Raji (cell line): ENCODE measurements around the gene CARD19.

Experiments used
- POLR2A ChIP-seq: IDR thresholded peaks from 2 replicates; pipeline ENCODE4 v1.6.1; 2011; ENCODE audit warnings: low read depth, low read length, control low read depth; ENCODE audit not compliant: insufficient read depth

Gene CARD19, protein sequence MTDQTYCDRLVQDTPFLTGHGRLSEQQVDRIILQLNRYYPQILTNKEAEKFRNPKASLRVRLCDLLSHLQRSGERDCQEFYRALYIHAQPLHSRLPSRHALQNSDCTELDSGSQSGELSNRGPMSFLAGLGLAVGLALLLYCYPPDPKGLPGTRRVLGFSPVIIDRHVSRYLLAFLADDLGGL

DNA sequence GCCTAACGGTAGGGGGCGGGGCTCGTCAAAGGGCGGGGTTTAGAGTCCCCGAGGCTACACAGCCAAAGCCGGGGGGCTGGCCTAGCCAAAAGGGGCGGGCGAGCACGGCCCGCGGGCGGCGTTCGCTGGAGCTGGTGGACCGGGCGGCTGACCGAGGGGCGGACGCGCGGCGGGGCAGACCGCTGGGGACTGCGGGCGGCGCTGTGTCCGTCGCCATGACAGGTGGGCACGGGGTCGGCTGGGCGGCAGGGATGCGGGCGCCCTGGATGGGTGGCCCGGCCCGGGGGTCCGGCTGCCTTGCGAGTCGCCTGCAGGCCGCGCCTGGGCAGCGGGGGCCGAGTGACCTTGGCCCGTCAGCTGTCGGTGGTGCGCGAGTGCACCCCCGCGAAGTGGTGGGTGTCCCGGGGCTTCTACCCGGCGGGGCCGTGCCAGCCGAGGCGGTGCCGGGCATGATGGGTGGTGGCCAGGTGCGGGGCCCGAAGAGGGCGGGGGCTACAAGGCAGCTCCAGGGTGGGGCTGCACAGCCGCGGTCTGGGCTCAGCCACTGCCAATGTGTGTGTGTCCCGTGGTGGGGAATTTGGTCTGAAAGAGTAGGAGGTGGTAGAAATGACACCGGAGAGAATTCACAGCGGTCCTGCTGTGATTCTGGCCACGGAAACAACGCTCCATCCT is at the start of gene CARD19:
TSS of gene CARD19 (plus strand) at position 87 of the 672 bp plus-strand sequence. CDS start at position 216, 129 bp downstream.
- peak; percentile 60 for TF ChIP-seq POLR2A

DNA sequence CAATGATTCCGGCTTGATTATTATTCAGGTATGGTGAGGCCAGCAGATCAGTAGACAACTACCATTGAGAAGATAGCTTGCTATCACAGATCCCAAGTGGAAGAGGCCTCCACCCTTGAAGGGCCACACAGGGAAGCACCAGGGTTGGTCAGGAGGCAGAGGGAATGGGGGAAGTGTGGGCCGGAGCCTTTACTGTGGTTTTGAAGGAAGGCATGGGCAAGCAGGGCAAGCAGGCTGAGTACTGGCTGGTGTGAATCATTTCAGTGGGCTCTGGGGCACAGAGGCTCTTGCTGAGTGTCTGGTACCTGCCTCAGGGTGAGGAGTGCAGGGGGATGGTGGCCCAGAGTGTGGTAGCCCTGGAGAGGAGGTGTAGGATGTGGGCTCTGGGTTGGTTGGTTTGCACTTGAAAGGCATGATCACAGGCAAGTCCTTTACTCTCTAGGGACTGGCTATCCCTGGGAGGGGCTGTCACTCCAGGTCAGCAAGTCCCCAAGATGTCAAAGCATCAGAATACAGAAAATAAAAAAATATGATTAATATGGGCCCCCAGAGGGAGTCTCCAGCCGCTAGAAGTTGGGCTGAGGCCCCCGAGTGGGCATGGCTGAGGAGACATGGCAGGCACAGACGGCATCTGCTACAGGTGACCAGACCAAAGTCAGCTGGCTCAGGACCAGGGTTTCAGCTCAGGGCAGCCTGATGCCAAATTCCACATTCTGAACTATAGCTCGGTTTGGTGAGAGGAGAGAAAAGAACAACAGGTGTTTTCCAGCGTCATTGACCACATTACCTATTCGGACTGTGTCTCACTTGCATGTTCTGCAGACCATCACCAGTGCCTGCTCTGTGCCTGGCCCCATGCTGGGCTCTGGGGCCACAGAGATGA is 47.2 kb upstream of the CARD19 start:
- no peak for TF ChIP-seq POLR2A

DNA sequence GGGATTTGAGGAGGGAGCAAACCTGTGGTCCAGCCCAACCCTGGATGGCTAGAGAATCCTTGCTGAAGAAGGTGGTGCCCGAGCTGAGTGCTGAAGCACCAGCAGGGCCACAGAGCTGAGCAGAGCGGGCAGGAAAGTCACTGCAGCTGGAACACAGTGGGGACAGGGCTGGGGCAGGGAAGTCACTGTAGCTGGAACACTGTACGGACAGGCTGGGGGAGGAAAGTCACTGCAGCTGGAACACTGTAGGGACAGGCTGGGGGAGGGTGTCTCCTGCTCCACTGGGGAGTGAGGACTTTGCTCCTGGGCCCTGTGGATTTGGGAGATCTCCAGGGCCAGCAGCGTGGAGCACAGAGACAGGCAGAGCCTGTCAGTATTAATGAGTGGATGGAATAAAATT is 46.5 kb upstream of the CARD19 start:
- TF ChIP-seq POLR2A, result no peak

DNA sequence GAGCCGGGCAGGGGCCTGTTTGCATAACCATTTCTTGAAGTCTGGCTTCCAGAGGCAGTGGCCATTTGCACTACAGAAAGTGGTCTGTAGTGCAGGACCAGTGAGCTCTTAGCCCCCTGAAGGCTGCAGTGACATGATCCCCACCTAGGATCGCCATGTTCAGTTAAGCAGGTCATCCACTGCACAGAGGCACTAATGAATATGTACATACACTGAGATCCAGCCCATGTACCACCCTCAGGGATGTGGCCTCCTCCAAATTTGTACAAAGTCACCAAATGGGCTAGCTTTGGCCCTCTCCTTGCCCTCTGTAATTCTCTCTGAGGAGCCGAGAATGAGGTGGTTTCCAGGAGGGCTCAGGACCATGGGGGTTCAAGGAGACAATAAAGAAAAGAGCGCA is 45.8 kb upstream of the CARD19 start:
- TF ChIP-seq POLR2A, result no peak

DNA sequence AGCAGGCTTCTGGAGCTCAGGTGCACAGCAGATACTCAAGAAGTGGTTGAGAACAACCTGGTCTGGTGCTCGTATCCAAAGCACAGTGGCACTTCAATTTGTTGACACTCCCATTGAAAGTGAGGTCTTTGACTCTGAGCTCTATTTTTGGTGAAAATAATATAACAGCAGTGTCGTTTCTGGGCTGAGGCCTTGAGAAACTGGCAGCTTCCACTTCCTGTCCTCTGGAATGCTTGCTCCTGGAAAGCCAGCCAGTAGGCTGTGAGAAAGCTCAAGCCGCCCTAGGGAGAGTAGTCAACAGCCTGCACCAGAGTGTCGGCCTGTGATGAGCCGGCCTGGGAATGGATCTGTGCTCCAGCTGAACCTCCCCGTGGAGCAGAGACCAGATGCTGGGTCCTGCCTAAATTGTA is 44.3 kb upstream of the CARD19 start:
- TF ChIP-seq POLR2A, result no peak

DNA sequence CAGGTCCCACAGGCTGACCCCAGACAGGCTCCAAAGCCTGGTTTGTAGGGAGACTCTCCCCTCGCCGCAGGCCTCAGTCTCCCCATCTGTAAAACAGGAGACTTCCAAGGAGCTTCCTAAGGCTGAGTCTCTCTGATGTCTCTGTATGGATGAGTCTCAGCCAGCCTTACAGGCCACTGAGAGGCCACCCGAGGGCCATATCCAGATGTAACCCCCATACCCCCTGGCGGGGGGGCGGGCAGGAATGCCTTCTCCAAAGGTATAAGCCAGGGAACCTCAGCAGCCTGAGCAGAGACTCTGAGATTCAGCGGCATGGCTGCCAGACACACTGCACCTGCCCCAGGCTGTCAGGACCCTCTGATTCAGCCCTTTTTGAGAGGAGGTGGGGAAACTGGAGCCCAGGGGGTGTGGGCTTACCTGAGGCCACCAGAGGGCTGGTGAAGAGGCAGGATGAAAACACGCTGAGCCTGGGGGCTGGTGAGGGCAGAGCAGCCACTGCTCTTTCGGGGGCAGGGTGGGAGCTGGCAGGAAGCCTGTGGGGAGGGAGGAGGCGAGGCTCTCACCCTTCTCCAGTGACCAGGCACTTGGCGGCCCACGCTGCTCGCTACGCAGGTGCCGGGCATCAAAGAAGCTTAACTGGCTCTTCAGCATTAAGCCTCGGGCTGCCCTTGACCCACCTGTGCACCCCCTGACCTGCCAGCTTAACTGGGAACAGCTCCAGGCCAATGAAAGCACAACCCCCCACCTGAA is 43.1 kb upstream of the CARD19 start:
- TF ChIP-seq POLR2A, result no peak

DNA sequence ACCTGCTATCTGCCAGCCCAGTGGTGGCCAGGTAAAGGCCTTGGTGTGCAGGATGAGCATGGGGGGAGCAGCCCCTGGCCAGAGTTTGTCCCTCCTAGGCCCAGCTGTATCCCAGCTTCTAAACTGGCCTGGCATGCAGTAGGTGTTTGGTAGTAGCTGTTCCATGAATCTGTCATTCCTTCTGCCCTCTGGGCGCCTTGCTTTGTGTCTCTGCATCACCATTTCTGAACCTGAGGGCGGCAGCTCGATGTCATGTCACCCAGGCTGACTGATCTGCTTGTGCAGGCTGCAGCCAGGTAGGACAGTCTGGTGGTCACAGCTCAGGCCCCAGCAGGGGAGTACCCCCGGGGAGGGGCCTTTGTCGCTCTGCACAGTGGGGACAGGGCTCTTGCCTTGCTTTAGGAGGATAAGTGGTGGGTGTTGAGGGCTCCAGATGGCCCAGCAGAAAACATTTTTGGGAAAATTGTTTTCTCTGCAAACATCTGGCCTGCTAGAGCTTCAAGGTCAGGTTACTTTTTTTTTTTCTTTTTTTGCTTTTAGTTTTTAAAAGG is 42.2 kb upstream of the CARD19 start:
- no peak for TF ChIP-seq POLR2A

DNA sequence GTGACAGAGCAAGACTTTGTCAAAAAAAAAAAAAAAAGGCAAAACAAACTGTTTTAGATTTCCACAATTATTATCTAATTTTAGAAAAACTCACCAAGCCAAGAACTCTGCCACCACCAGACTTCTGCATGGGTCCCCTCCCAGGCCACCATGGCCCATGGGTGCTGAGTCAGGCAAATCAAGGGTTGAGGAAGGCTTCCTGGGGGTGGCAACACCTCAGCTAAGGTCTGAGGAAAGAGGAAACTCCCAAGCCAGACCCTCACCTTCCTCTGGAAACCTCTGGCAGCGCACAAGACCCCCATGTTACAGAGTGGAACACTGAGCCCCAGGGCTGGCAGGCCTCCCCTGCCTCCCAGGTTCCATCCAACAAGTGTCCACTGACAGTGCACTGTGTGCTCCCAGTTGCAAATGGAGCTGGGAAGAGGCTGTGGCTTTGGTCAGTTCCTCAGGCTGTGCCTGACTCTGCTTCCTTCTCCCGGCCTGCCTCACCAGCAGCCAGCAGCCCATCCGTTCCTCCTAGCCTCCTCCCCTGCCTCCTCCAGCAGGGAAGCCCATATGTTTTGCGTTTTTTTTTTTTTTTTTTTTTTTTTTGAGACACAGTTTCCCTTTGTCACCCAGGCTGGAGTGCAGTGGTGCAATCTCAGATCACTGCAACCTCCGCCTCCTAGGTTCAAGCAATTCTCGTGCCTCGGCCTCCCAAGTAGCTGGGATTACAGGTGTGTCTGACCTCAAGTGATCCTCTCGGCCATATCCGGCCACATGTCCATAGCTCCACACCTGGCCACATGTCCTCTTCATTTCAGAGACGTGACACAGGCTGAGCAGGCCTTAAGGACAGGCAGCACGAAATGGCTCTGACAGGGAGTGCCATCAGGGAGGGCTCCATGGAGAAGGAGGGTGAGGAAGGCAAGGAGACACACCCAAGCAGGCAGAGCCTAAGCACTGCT is 41.0 kb upstream of the CARD19 start:
- TF ChIP-seq POLR2A, result no peak

DNA sequence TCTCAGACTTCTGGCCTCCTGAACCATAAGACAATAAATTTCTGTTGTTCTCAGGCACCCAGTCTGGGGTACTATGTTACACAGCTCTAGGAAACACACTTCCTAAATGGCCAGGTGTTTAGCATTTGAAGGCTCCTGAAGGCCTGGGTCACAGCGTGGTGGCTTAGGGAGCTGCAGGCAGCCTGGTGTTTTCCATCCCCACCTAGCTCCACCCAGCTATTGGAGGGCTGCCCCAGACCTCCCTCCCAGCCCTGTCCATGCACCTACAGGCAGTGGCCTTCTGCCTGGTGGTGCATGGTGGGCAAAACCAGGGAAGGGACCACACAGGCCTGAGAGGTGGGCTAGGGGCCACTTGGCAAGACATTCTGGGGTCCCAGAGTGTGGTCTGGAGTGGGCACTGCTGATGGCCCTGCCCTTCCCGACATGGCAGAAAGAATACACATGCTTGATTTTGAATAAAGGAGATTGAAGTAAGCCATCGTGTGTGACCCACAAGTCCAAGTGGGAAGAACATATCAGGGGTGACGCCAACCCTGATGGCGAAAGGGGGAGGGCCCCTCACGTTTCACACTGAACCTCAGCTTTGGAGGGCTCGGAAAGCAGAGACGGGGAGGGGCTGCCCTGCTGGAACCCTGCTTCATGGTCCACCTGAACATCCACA is 38.8 kb upstream of the CARD19 start:
- TF ChIP-seq POLR2A, result no peak

DNA sequence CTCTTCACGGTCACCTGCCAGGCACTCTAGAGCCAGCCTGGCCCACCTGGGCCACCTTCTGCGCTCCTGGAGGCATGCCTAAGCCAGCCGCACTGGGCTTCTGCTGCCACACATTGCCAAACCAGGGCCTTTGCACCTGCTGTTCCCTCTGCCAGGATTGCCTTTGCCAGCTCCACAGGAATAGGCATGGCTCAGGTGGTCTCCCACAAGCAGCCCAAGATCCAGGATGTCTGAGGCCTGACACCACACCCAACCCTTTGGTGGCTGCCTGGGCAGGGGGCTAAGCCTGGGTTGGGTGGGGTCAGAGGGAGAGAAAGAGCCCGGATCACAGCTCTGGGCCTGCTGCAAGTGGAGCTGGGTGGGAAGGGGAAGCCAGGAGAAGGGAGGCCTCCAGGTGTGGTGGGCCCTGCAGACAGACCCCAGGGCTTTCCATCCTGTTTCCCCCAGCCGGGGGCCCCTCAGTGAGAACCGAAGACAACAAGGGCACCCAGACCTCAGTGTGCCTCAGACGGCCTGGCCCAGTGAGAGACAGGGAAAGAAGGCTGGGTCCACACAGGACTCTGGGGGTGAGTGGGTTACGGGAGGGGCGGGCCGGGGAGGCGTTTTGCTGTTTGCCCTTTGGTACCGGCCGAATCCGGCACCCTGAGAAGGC is 38.2 kb upstream of the CARD19 start:
- no peak for TF ChIP-seq POLR2A

DNA sequence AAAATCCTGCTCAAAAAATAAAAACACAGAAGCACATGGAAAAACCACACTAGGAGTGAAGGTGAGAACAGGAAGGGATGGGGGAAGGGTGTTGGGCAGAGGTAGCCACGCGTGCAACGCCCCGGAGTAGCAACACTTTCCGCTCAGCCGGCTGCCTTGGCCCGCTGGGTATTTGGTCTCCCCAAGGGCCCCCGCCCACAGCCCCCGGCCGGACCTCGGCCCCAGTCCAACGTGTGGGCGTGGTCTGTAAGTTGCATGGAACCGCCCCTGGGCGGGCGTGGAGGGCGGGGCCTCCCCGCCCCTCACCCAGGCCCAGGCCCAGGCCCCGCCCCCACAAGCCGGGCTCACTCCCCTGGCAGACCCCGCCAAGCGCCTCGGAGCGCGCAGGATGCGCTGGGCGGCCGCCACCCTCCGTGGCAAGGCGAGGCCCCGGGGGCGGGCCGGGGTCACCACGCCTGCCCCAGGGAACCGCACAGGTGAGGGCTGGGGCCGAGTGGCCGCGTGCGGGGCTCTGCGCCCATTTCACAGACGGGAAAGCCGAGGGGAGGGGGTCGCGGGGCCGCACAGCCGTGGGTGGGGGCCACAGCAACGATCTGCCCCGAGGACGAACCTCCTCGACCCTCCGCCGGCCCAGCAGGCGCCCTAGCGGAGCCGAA is 37.5 kb upstream of the CARD19 start, which contains the start of gene SUSD3:
TSS of gene SUSD3 (plus strand) at position 347 of the 656 bp plus-strand sequence. CDS start at position 389, 42 bp downstream.
- TF ChIP-seq POLR2A, result peak; percentile 84
